Measurements from ENCODE around the gene ZNF804A. TPM values are rescaled to one million over a fixed set of nuclear protein-coding genes. Genes with fewer than 3 reads are reported as not detected.

The ZNF804A gene
- total RNA-seq, 3 donors from 2014 or later: 0.14 to 0.70 TPM; not detected in 1

DNA sequence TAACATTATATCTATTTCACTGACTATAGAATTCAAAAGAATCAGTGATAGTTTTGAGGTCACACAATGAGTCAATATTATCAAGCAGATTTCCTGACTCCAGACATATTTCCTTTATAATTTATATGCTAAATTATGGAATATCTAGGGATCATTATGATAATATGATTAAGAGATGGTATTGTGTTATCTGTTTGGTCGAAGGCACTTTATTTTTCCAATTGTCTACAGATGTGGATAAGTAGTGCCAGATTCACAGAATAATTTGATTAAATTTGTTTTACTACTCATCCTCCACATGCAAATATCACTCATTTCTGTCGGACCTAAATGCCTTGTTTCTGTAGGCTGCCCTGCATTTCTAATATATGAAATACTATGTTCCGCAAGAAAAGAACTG is 4.4 kb downstream of the ZNF804A start:
- DNase-seq: no peak
- Histone ChIP-seq H3K4me1 (ENCODE audit: low read depth) (no peaks in the 10 kb centered on the region), H3K4me3 (no peak overlapping the region), H3K36me3 (ENCODE audit: low read depth) (no peaks in the 10 kb centered on the region), H3K9me3 (no peaks in the 10 kb centered on the region)
- TF ChIP-seq, protein P1, sequence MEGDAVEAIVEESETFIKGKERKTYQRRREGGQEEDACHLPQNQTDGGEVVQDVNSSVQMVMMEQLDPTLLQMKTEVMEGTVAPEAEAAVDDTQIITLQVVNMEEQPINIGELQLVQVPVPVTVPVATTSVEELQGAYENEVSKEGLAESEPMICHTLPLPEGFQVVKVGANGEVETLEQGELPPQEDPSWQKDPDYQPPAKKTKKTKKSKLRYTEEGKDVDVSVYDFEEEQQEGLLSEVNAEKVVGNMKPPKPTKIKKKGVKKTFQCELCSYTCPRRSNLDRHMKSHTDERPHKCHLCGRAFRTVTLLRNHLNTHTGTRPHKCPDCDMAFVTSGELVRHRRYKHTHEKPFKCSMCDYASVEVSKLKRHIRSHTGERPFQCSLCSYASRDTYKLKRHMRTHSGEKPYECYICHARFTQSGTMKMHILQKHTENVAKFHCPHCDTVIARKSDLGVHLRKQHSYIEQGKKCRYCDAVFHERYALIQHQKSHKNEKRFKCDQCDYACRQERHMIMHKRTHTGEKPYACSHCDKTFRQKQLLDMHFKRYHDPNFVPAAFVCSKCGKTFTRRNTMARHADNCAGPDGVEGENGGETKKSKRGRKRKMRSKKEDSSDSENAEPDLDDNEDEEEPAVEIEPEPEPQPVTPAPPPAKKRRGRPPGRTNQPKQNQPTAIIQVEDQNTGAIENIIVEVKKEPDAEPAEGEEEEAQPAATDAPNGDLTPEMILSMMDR (IDR thresholded peaks at IDR 0.05): no peak
- intact Hi-C loops (cut with DNase I, micrococcal nuclease): no loop called here
- ATAC-seq: no peak

DNA sequence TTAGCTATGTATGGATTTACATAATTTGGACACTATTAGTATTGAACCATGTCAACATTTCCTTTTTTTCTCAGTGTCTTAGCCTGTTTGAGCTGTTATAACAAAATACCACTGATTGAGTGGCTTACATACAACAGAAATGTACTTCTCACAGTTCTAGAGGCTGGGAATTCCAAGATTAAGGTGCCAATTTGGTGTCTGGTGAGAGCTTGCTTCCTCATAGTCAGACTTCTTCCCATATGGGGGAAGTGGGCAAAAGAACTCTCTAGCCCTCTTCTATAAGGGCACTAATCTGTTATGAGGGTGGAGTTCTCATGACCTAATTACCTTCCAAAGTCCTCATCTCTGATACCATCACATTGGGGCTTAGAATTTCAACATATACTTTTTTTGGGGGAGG is 12.6 kb downstream of the ZNF804A start:
- no peak for DNase-seq
- no peak for ATAC-seq
- TF ChIP-seq, protein P1 (IDR thresholded peaks at IDR 0.05): no peak

DNA sequence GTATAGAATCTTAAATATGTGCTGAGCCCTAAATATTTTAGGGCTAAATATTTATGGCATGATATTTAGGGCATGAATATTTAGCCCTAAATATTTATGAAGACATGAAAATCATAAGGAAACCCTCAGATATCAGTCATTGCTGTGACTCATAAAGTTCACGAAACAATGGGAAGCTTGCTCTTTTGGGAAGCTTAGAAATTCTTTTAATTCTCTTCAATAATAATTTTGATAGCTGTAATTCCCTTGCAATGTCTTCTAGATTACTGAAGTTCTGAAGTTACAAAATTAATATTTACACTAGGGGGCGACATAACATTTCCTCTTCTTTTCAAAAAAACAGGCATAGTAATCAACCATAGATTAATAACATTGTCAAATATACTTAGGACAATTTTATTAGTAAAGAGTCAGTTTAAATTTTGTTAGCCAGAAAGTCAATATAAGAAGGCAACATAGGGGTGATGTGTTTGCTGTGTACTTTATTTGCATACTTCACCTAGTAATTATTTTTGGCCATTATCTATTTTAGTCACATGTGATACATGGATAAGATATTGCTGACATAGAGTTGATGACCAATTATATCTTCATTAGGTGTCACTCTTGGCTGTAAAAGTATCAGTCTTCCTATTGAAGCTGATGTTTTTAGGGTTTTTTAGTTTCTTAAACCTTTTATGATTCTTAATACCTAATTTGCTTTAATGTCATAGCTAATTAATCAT is 13.2 kb downstream of the ZNF804A start:
- intact Hi-C loops (cut with DNase I, micrococcal nuclease): no loop called here
- no peak for ATAC-seq

More for the DNA sequence above, 12.6 kb downstream of the ZNF804A start:
- H3K4me3 ChIP-seq: no peak overlapping the region
- no peaks in the 10 kb centered on the region for H3K36me3 ChIP-seq (ENCODE audit: low read depth)
- intact Hi-C loops (cut with DNase I, micrococcal nuclease): no loop called here
- no peaks in the 10 kb centered on the region for H3K9me3 ChIP-seq
- no peaks in the 10 kb centered on the region for H3K4me1 ChIP-seq (ENCODE audit: low read depth)

DNA sequence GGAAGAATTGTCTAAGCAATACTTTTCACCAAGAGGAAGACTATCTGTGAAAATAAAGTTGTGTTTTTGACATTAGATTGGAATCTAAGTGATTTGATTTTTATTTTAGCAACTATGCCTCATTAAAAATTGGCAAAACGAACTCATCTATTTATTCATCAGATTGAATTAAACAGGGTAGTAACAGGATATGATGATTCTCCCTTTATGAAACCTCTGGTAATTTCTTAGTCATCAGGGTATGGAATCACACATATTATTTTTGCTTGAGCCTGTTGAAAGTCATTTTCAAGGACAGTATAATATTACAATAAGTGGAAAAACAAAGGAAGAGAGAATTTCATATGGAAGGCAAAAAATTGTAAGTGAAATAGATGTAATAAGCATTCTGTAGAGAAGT is 22.0 kb downstream of the ZNF804A start:
- no peaks in the 10 kb centered on the region for H3K9me3 ChIP-seq
- ATAC-seq (no peak), DNase-seq (no peak)
- intact Hi-C loops (cut with DNase I, micrococcal nuclease): no loop called here
- no peak overlapping the region for H3K4me3 ChIP-seq
- no peaks in the 10 kb centered on the region for H3K36me3 ChIP-seq (ENCODE audit: low read depth)
- TF ChIP-seq, protein P1 (IDR thresholded peaks at IDR 0.05): no peak
- H3K4me1 ChIP-seq (ENCODE audit: low read depth): no peaks in the 10 kb centered on the region

More for the DNA sequence above, 13.2 kb downstream of the ZNF804A start:
- Histone ChIP-seq H3K4me3 (no peak overlapping the region), H3K4me1 (ENCODE audit: low read depth) (no peaks in the 10 kb centered on the region), H3K36me3 (ENCODE audit: low read depth) (no peaks in the 10 kb centered on the region), H3K9me3 (no peaks in the 10 kb centered on the region)
- TF ChIP-seq, protein P1 (IDR thresholded peaks at IDR 0.05): no peak
- no peak for DNase-seq

DNA sequence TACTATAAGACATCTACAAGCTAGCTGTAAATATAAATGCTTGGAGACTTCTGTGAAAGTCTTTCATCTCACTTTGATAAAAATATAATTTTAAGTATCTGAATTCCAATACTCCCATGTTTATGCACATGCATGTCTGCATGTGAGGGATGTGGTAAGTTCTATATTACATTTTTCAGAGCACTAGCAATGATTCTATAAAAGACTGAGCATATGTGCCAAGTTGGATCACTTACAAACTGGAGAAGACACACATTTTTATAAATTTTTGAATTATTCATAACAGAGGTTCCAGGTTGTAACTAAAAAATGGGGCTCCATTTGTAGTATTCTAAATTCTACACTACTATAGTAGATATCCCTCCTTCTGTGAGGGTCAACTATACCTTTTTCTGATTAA is 26.0 kb downstream of the ZNF804A start:
- DNase-seq: no peak
- Histone ChIP-seq H3K4me3 (no peak overlapping the region), H3K9me3 (no peaks in the 10 kb centered on the region), H3K36me3 (ENCODE audit: low read depth) (no peaks in the 10 kb centered on the region), H3K4me1 (ENCODE audit: low read depth) (no peaks in the 10 kb centered on the region)
- intact Hi-C loops (cut with DNase I, micrococcal nuclease): no loop called here
- no peak for ATAC-seq
- TF ChIP-seq, protein P1 (IDR thresholded peaks at IDR 0.05): no peak

All from mucosa of descending colon (tissue), 3 donors.